GM23338 (cell line): ENCODE results near the gene DKK1. TPM values are rescaled to one million over a fixed set of nuclear protein-coding genes. Genes with fewer than 3 reads are reported as not detected.

ENCODE experiments used
- ATAC-seq: fragments of 200-7000 bp; cut with Tn5 transposase; 3 replicates; pipeline ENCODE4 v1.9.1; 2020
- DNase-seq: peaks from one replicate; pipeline ENCODE4 v3.0.0-alpha.2; 2015; ENCODE audit warnings: low spot score
- H2AFZ ChIP-seq: fragments of 200-600 bp; sonication (generic); 2 replicates; pipeline ENCODE4 v1.8.0; 2016; ENCODE audit warnings: antibody characterized with exemption, mild to moderate bottlenecking, moderate library complexity
- H3F3A ChIP-seq: fragments of 200-600 bp; sonication (generic); replicated peaks from 2 replicates; pipeline ENCODE4 v1.8.0; 2017; ENCODE audit warnings: antibody characterized with exemption, mixed run types, low read depth
- H3K27ac ChIP-seq: fragments of 200-600 bp; sonication (generic); 2 replicates; pipeline ENCODE4 v1.6.1; 2016; ENCODE audit warnings: low read depth
- H3K27me3 ChIP-seq: fragments of 200-600 bp; sonication (generic); 2 replicates; pipeline ENCODE4 v1.8.0; 2016; ENCODE audit warnings: mild to moderate bottlenecking, mixed run types, moderate library complexity; ENCODE audit not compliant: insufficient read depth
- H3K36me3 ChIP-seq: fragments of 200-600 bp; sonication (generic); 2 replicates; pipeline ENCODE4 v1.8.0; 2016; ENCODE audit warnings: mild to moderate bottlenecking; ENCODE audit not compliant: insufficient read depth
- H3K4me1 ChIP-seq: fragments of 200-600 bp; sonication (generic); 2 replicates; pipeline ENCODE4 v1.8.0; 2016; ENCODE audit warnings: mild to moderate bottlenecking, moderate library complexity; ENCODE audit not compliant: insufficient read depth
- H3K4me2 ChIP-seq: fragments of 200-600 bp; sonication (generic); 2 replicates; pipeline ENCODE4 v1.7.1; 2017; ENCODE audit warnings: mixed run types
- H3K4me3 ChIP-seq: fragments of 200-600 bp; sonication (generic); 2 replicates; pipeline ENCODE4 v1.6.1; 2016; ENCODE audit warnings: mixed run types
- H3K79me2 ChIP-seq: fragments of 200-600 bp; sonication (generic); replicated peaks from 2 replicates; pipeline ENCODE4 v1.8.0; 2017; ENCODE audit warnings: mild to moderate bottlenecking; ENCODE audit not compliant: insufficient read depth
- H3K9me2 ChIP-seq: fragments of 200-600 bp; sonication (generic); 2 replicates; pipeline ENCODE4 v1.8.0; 2017; ENCODE audit not compliant: insufficient read depth
- H4K20me1 ChIP-seq: fragments of 200-600 bp; sonication (generic); replicated peaks from 2 replicates; pipeline ENCODE4 v1.8.0; 2017; ENCODE audit warnings: mild to moderate bottlenecking; ENCODE audit not compliant: insufficient read depth
- H3K27ac Mint-ChIP-seq: 2 replicates; pipeline ENCODE4 v1.8.0; 2020; ENCODE audit warnings: inconsistent platforms, mild to moderate bottlenecking, moderate library complexity, mixed read lengths
- H3K27me3 Mint-ChIP-seq: 3 replicates; pipeline ENCODE4 v1.8.0; 2022; ENCODE audit warnings: low read depth, mild to moderate bottlenecking, moderate library complexity, mixed read lengths, inconsistent platforms; ENCODE audit not compliant: insufficient read depth, poor library complexity
- H3K36me3 Mint-ChIP-seq: 3 replicates; pipeline ENCODE4 v1.8.0; 2021; ENCODE audit warnings: low read depth, mild to moderate bottlenecking, inconsistent platforms, moderate library complexity, mixed read lengths
- H3K4me1 Mint-ChIP-seq: 3 replicates; pipeline ENCODE4 v1.8.0; 2020; ENCODE audit warnings: mild to moderate bottlenecking, inconsistent platforms, mixed read lengths
- H3K4me3 Mint-ChIP-seq: 3 replicates; pipeline ENCODE4 v1.8.0; 2021; ENCODE audit warnings: moderate library complexity, mild to moderate bottlenecking, inconsistent platforms, mixed read lengths
- H3K9me3 Mint-ChIP-seq: 3 replicates; pipeline ENCODE4 v1.8.0; 2020; ENCODE audit warnings: moderate library complexity, mild to moderate bottlenecking, inconsistent platforms, mixed read lengths
- JUNB ChIP-seq: IDR thresholded peaks from one replicate; pipeline ENCODE4 v1.6.1; 2016; ENCODE audit warnings: antibody characterized with exemption; ENCODE audit not compliant: unreplicated experiment
- REST ChIP-seq: IDR thresholded peaks from one replicate; pipeline ENCODE4 v1.6.1; 2018; ENCODE audit warnings: antibody characterized with exemption; ENCODE audit not compliant: unreplicated experiment
- ZNF462 ChIP-seq: fragments of 250-450 bp; sonication (Bioruptor Pico); IDR thresholded peaks from 2 replicates; pipeline ENCODE4 v1.5.0; 2020; ENCODE audit warnings: mild to moderate bottlenecking, moderate library complexity
- polyA plus RNA-seq: library from polyadenylated mRNA; unstranded; fragments of >200 nt; fragmentation: Nextera tagmentation; extraction: Ambion mirVana; gene quantifications from 2 replicates; pipeline ENCODE4 v1.2.1, GENCODE V29; 2016
- total RNA-seq: library from RNA; depleted of rRNA; stranded (reverse); fragments of >200 nt; shearing (Covaris generic); gene quantifications from 2 replicates; pipeline ENCODE4 v1.2.3, GENCODE V29; 2014

The DKK1 gene
- total and polyA plus RNA-seq, 2 experiments from 2014 or later: 0.45 TPM; not detected in 1

DNA sequence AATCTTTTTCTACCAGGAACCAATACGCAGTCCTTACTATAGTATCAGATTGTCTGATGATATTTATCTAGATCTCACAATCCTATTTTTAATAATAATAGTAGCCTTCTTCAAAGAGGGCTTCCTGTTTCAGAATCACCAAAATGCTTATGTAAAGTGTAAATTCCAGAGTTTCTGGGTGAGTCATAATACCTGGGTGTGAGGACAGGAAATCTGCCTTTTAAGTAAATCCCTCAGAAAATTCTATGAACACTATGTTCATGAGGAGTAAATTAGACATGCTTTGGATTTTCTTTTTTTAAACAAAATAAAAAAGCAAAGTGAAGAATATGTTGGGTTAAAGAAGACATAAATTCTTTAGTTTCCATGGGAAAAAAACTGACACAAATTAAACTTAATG, 20.5 kb downstream of the DKK1 start:
- DNase-seq: no peak

More for the DNA sequence above, 20.5 kb downstream of the DKK1 start:
- H3F3A ChIP-seq: no peaks in the 10 kb centered on the region
- no peaks in the 10 kb centered on the region for H3K4me1 ChIP-seq
- no peaks in the 10 kb centered on the region for H3K36me3 ChIP-seq
- H3K36me3 Mint-ChIP-seq: no peaks in the 10 kb centered on the region
- no peak overlapping the region for H3K4me3 ChIP-seq
- no peaks in the 10 kb centered on the region for H4K20me1 ChIP-seq
- H3K27me3 ChIP-seq: no peaks in the 10 kb centered on the region
- no peak overlapping the region for H3K27ac Mint-ChIP-seq
- no peaks in the 10 kb centered on the region for H3K27me3 Mint-ChIP-seq
- no peak overlapping the region for H3K4me2 ChIP-seq
- no peak overlapping the region for H3K4me3 Mint-ChIP-seq
- TF ChIP-seq REST (no peak), ZNF462 (CRISPR knock-in tag) (no peak), JUNB (no peak)
- no peaks in the 10 kb centered on the region for H3K9me2 ChIP-seq
- ATAC-seq: no peak
- no peak overlapping the region for H2AFZ ChIP-seq
- H3K4me1 Mint-ChIP-seq: peaks cover 6% of the 10 kb centered on the region
- no peaks in the 10 kb centered on the region for H3K9me3 Mint-ChIP-seq
- no peak overlapping the region for H3K27ac ChIP-seq
- no peaks in the 10 kb centered on the region for H3K79me2 ChIP-seq
